Progenitor cell of endocrine pancreas (in vitro differentiated cells): ENCODE results near the gene NELFB. TPM values are rescaled to one million over a fixed set of nuclear protein-coding genes. Genes with fewer than 3 reads are reported as not detected.

ENCODE experiments used
- DNase-seq: peaks from one replicate; pipeline ENCODE4 v3.0.0; 2021; ENCODE audit warnings: low spot score; ENCODE audit not compliant: unreplicated experiment
- H3K27ac Mint-ChIP-seq: 2 replicates; pipeline ENCODE4 v1.8.0; 2021; ENCODE audit warnings: mild to moderate bottlenecking, moderate library complexity, mixed read lengths
- H3K27me3 Mint-ChIP-seq: 2 replicates; pipeline ENCODE4 v1.8.0; 2021; ENCODE audit warnings: mixed read lengths
- H3K36me3 Mint-ChIP-seq: 2 replicates; pipeline ENCODE4 v1.8.0; 2022; ENCODE audit warnings: mixed read lengths; ENCODE audit not compliant: insufficient read depth
- H3K4me1 Mint-ChIP-seq: 2 replicates; pipeline ENCODE4 v1.8.0; 2021; ENCODE audit warnings: low read depth, mixed read lengths
- H3K4me3 Mint-ChIP-seq: 2 replicates; pipeline ENCODE4 v1.8.0; 2021; ENCODE audit warnings: low read depth, mild to moderate bottlenecking, moderate library complexity, mixed read lengths
- H3K9me3 Mint-ChIP-seq: 2 replicates; pipeline ENCODE4 v1.8.0; 2021; ENCODE audit warnings: low read depth, mixed read lengths
- total RNA-seq: library from RNA; stranded (reverse); gene quantifications from 2 replicates; pipeline ENCODE4 v1.2.1, GENCODE V29; 2021
- TF ChIP-seq, protein P1 (sequence below): fragments of 200-600 bp; sonication (generic); IDR thresholded peaks from one replicate; pipeline ENCODE4 v1.5.0; 2021; ENCODE audit warnings: antibody characterized with exemption, mild to moderate bottlenecking; ENCODE audit not compliant: unreplicated experiment

Gene NELFB
- total RNA-seq, 1 donor from 2014 or later = 62.3 TPM

DNA sequence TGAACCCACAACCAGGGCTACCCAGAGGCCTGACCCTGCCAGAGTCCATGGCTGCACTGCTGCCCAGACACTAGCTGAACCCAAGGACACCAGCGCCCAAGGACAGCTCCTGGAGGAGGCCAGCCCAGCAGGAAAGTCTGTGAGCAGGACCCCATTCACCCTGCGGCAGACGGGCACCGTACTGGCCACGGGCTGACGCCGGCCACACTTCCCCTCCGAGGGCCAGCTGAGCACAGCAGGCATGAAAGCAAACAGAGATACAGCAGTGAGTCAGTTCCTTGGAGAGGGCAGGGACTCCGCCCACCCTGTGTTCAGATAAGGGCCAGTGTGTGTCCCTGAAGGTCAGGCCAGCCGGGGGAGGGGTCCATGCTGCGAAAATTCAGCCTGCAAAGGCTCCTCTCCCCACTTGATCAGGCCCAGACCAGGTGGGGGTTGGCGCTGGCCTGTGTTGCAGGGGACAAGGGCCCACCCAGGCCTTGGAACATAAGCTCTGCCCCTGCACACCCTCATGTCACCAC lies 36.3 kb upstream of the NELFB start:
- Mint-ChIP-seq H3K9me3 (no peaks in the 10 kb centered on the region), H3K4me1 (peaks cover 10% of the 10 kb centered on the region), H3K4me3 (peak overlapping the region; percentile 53), H3K27ac (peak overlapping the region; percentile 92), H3K27me3 (no peaks in the 10 kb centered on the region), H3K36me3 (peaks cover 3% of the 10 kb centered on the region)
- TF ChIP-seq, protein P1, sequence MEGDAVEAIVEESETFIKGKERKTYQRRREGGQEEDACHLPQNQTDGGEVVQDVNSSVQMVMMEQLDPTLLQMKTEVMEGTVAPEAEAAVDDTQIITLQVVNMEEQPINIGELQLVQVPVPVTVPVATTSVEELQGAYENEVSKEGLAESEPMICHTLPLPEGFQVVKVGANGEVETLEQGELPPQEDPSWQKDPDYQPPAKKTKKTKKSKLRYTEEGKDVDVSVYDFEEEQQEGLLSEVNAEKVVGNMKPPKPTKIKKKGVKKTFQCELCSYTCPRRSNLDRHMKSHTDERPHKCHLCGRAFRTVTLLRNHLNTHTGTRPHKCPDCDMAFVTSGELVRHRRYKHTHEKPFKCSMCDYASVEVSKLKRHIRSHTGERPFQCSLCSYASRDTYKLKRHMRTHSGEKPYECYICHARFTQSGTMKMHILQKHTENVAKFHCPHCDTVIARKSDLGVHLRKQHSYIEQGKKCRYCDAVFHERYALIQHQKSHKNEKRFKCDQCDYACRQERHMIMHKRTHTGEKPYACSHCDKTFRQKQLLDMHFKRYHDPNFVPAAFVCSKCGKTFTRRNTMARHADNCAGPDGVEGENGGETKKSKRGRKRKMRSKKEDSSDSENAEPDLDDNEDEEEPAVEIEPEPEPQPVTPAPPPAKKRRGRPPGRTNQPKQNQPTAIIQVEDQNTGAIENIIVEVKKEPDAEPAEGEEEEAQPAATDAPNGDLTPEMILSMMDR = no peak
- DNase-seq = no peak

- TF ChIP-seq, protein P1 = no peak
- peaks cover 10% of the 10 kb centered on the region for H3K4me1 Mint-ChIP-seq
- H3K27me3 Mint-ChIP-seq = no peaks in the 10 kb centered on the region
- H3K27ac Mint-ChIP-seq = no peak overlapping the region
- no peaks in the 10 kb centered on the region for H3K9me3 Mint-ChIP-seq
- DNase-seq = no peak
- peaks cover 3% of the 10 kb centered on the region for H3K36me3 Mint-ChIP-seq
- peak overlapping the region; percentile 16 for H3K4me3 Mint-ChIP-seq
These were observed 35.3 kb upstream of the NELFB start for GRCh38 chr9:137219757-137220316.

GRCh38 chr9:137220317-137221094 lies 34.6 kb upstream of the NELFB start:
- Mint-ChIP-seq H3K27me3 (no peaks in the 10 kb centered on the region), H3K27ac (no peak overlapping the region), H3K4me1 (peaks cover 10% of the 10 kb centered on the region), H3K9me3 (no peaks in the 10 kb centered on the region), H3K36me3 (peaks cover 2% of the 10 kb centered on the region), H3K4me3 (peak overlapping the region; percentile 47)
- TF ChIP-seq, protein P1 = no peak
- no peak for DNase-seq

- DNase-seq = no peak
- Mint-ChIP-seq H3K36me3 (peaks cover 1% of the 10 kb centered on the region), H3K4me3 (peak overlapping the region; percentile 47), H3K27me3 (no peaks in the 10 kb centered on the region), H3K4me1 (peaks cover 10% of the 10 kb centered on the region), H3K27ac (no peak overlapping the region), H3K9me3 (no peaks in the 10 kb centered on the region)
- TF ChIP-seq, protein P1 = no peak
These were observed 34.0 kb upstream of the NELFB start for GRCh38 chr9:137221095-137221505.

DNA sequence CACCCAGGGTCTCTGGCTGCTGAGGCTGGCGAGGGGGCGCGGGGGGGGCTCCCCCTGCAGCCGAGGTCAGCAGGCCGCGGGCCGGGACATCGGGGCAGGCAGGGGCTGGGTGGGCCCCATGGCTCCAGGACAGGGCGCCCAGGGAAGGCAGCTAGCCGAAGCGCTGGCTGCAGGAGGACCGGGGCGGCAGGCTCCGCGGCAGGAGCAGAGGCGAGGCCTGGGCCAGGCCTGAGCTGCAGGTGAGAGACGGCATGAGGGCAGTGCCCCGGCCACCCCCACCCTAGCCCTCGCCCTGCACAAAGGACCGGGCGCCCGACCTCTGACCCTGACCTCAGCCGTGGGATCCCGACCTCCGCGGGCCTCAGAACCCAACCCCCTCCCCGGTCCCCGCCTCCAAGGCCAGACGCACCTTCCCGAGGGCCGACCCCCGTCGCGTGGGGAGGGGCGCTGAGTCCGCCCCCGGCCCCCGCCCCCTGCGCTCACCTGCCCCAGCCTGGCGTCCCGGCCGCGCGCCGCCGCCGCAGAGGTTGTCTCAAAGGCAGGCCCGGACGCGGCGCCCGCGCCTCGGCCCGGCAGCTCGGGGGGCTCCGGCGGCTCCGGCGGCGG lies 33.5 kb upstream of the NELFB start:
- H3K4me1 Mint-ChIP-seq = peaks cover 10% of the 10 kb centered on the region
- H3K27ac Mint-ChIP-seq = no peak overlapping the region
- H3K27me3 Mint-ChIP-seq = no peaks in the 10 kb centered on the region
- peak overlapping the region; percentile 60 for H3K4me3 Mint-ChIP-seq
- peaks cover 1% of the 10 kb centered on the region for H3K36me3 Mint-ChIP-seq
- TF ChIP-seq, protein P1 = no peak
- no peaks in the 10 kb centered on the region for H3K9me3 Mint-ChIP-seq
- DNase-seq = peak; percentile 62
